Liver (tissue), 9 donors: Measurements from ENCODE around the gene LSAMP. TPM values are rescaled to one million over a fixed set of nuclear protein-coding genes. Genes with fewer than 3 reads are reported as not detected.

Source experiments
- DNase-seq: peaks from one replicate; pipeline ENCODE4 v3.0.0-alpha.2; 2017; ENCODE audit warnings: low spot score
- H3K27ac ChIP-seq, 2 donors: one replicate each; pipeline ENCODE4 v1.7.0; 2013; ENCODE audit warnings: inconsistent platforms in 2 of 2, low read length in 2 of 2, control low read depth in 1 of 2, low read depth in 1 of 2, mild to moderate bottlenecking in 1 of 2
- H3K27me3 ChIP-seq, 4 donors: one replicate each; pipeline versions ENCODE4 v1.6.1 to v1.7.0; 2013; ENCODE audit warnings: low read length in 3 of 4, inconsistent platforms in 1 of 4, mild to moderate bottlenecking in 1 of 4, moderate library complexity in 1 of 4; ENCODE audit not compliant: control insufficient read depth in 4 of 4, insufficient read depth in 4 of 4
- H3K36me3 ChIP-seq, 4 donors: one replicate each; pipeline versions ENCODE4 v1.6.1 to v1.7.0; 2013; ENCODE audit warnings: low read length in 3 of 4, mild to moderate bottlenecking in 3 of 4, low read depth in 1 of 4, moderate library complexity in 1 of 4; ENCODE audit not compliant: control insufficient read depth in 4 of 4, insufficient read depth in 3 of 4
- H3K4me1 ChIP-seq, 4 donors: one replicate each; pipeline versions ENCODE4 v1.6.1 to v1.7.0; 2013; ENCODE audit warnings: low read length in 3 of 4, mild to moderate bottlenecking in 3 of 4, moderate library complexity in 1 of 4; ENCODE audit not compliant: control insufficient read depth in 4 of 4, insufficient read depth in 4 of 4
- H3K4me3 ChIP-seq, 3 donors: one replicate each; pipeline versions ENCODE4 v1.6.1 to v1.7.0; 2013; ENCODE audit warnings: low read length in 3 of 3, control low read depth in 1 of 3, low read depth in 1 of 3, mild to moderate bottlenecking in 1 of 3
- H3K9ac ChIP-seq, 2 donors: one replicate each; pipeline ENCODE4 v1.7.0; 2013; ENCODE audit warnings: low read length in 2 of 2, mild to moderate bottlenecking in 2 of 2, moderate library complexity in 2 of 2, control low read depth in 1 of 2, low read depth in 1 of 2
- H3K9me3 ChIP-seq, 4 donors: one replicate each; pipeline versions ENCODE4 v1.6.1 to v1.7.0; 2013; ENCODE audit warnings: low read length in 3 of 4; ENCODE audit not compliant: control insufficient read depth in 4 of 4
- ATF3 ChIP-seq: IDR thresholded peaks from 2 replicates; pipeline ENCODE4 v1.6.1; 2016; ENCODE audit warnings: antibody characterized with exemption
- CTCF ChIP-seq: fragments of 150-350 bp; IDR thresholded peaks from 2 replicates; pipeline ENCODE4 v1.5.1; 2017; ENCODE audit warnings: improper control_type of control experiment, low read depth, low read length; ENCODE audit not compliant: missing input control
- EGR1 ChIP-seq, 2 donors: IDR thresholded peaks; 2 replicates each; pipeline ENCODE4 v1.6.1; 2016 to 2018; ENCODE audit warnings: antibody characterized with exemption in 2 of 2, low read depth in 2 of 2
- FOXA1 ChIP-seq: IDR thresholded peaks from 2 replicates; pipeline ENCODE4 v1.6.1; 2016; ENCODE audit warnings: antibody characterized with exemption
- FOXA2 ChIP-seq: IDR thresholded peaks from 2 replicates; pipeline ENCODE4 v1.6.1; 2016; ENCODE audit warnings: antibody characterized with exemption
- GABPA ChIP-seq, 2 donors: IDR thresholded peaks in 1 of 2; conservative IDR thresholded peaks in 1 of 2; 2 replicates each; pipeline ENCODE4 v1.6.1; 2016; ENCODE audit warnings: antibody characterized with exemption in 2 of 2, mild to moderate bottlenecking in 1 of 2, moderate library complexity in 1 of 2
- HNF4A ChIP-seq, 2 donors: conservative IDR thresholded peaks; 2 replicates each; pipeline ENCODE4 v1.6.1; 2016; ENCODE audit warnings: antibody characterized with exemption in 2 of 2, mild to moderate bottlenecking in 2 of 2
- HNF4G ChIP-seq: IDR thresholded peaks from 2 replicates; pipeline ENCODE4 v1.6.1; 2016; ENCODE audit warnings: antibody characterized with exemption
- JUND ChIP-seq, 2 donors: IDR thresholded peaks; 2 replicates each; pipeline ENCODE4 v1.6.1; 2016; ENCODE audit warnings: antibody characterized with exemption in 2 of 2
- MAX ChIP-seq: IDR thresholded peaks from 2 replicates; pipeline ENCODE4 v1.6.1; 2016; ENCODE audit warnings: antibody characterized with exemption
- NR2F2 ChIP-seq: IDR thresholded peaks from 2 replicates; pipeline ENCODE4 v1.6.1; 2016; ENCODE audit warnings: antibody characterized with exemption
- RXRA ChIP-seq, 2 donors: IDR thresholded peaks; 2 replicates each; pipeline ENCODE4 v1.6.1; 2017 to 2018; ENCODE audit warnings: antibody characterized with exemption in 2 of 2, mild to moderate bottlenecking in 1 of 2
- SP1 ChIP-seq: IDR thresholded peaks from 2 replicates; pipeline ENCODE4 v1.6.1; 2018; ENCODE audit warnings: antibody characterized with exemption, mild to moderate bottlenecking
- WGBS: extraction: QIAGEN DNeasy Blood & Tissue Kit; methylation state at CpG from one replicate; pipeline ENCODE4 v1.1.7; 2013; 5-methylcytosine and 5-hydroxymethylcytosine counted together
- polyA plus RNA-seq, 2 donors: library from polyadenylated mRNA; stranded (reverse) in 1 of 2; unstranded in 1 of 2; fragments of 200-250 nt in 1 of 2; fragments of >200 nt in 1 of 2; fragmentation: Nextera tagmentation in 1 of 2; extraction: Ambion mirVana in 1 of 2; gene quantifications; one replicate each; pipeline versions ENCODE4 v1.2.1 to v1.2.3, GENCODE V29; 2013 to 2015
- total RNA-seq, 2 donors: library from RNA; depleted of rRNA; stranded (reverse); fragments of >200 nt; gene quantifications; one replicate each; pipeline ENCODE4 v1.2.3, GENCODE V29; 2014
- TF ChIP-seq, protein P1 (sequence below): IDR thresholded peaks from 2 replicates; pipeline ENCODE4 v1.6.1; 2016; ENCODE audit warnings: antibody characterized with exemption
- TF ChIP-seq, protein P2 (sequence below): IDR thresholded peaks from 2 replicates; pipeline ENCODE4 v1.6.1; 2016; ENCODE audit warnings: antibody characterized with exemption, mild to moderate bottlenecking
- donor health status: healthy.
- donor health status: healthy.
- donor health status: healthy.
- donor health status: healthy.
- donor health status: healthy.

LSAMP gene
- total and polyA plus RNA-seq, 4 donors: 0.01 to 0.17 (median 0.06) TPM

DNA sequence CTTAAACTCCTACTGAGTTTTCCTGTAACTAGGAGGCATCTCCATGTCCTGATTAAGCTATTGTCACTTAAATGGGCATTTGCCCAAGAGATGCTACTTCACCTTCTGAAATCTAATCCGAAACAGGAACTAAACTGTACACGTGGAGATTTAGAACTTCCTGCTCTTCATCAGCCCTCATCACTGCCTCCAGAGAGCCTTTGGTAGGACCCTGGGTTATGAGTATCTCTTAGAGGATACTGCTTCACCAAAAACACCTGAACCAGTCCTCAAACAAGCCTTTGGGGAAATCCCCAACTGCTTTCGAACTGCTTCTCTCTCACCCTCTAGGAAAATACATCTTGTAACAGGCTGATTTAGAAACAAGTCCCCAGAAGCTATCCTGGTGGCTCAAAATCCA, 501.7 kb downstream of the LSAMP start:
- TF ChIP-seq CTCF (no peak), HNF4A (conservative IDR thresholded peaks at IDR 0.05) (no peak), FOXA2 (no peak), NR2F2 (no peak), FOXA1 (no peak)
- TF ChIP-seq, protein P1, sequence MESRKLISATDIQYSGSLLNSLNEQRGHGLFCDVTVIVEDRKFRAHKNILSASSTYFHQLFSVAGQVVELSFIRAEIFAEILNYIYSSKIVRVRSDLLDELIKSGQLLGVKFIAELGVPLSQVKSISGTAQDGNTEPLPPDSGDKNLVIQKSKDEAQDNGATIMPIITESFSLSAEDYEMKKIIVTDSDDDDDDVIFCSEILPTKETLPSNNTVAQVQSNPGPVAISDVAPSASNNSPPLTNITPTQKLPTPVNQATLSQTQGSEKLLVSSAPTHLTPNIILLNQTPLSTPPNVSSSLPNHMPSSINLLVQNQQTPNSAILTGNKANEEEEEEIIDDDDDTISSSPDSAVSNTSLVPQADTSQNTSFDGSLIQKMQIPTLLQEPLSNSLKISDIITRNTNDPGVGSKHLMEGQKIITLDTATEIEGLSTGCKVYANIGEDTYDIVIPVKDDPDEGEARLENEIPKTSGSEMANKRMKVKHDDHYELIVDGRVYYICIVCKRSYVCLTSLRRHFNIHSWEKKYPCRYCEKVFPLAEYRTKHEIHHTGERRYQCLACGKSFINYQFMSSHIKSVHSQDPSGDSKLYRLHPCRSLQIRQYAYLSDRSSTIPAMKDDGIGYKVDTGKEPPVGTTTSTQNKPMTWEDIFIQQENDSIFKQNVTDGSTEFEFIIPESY: no peak
- TF ChIP-seq, protein P2, sequence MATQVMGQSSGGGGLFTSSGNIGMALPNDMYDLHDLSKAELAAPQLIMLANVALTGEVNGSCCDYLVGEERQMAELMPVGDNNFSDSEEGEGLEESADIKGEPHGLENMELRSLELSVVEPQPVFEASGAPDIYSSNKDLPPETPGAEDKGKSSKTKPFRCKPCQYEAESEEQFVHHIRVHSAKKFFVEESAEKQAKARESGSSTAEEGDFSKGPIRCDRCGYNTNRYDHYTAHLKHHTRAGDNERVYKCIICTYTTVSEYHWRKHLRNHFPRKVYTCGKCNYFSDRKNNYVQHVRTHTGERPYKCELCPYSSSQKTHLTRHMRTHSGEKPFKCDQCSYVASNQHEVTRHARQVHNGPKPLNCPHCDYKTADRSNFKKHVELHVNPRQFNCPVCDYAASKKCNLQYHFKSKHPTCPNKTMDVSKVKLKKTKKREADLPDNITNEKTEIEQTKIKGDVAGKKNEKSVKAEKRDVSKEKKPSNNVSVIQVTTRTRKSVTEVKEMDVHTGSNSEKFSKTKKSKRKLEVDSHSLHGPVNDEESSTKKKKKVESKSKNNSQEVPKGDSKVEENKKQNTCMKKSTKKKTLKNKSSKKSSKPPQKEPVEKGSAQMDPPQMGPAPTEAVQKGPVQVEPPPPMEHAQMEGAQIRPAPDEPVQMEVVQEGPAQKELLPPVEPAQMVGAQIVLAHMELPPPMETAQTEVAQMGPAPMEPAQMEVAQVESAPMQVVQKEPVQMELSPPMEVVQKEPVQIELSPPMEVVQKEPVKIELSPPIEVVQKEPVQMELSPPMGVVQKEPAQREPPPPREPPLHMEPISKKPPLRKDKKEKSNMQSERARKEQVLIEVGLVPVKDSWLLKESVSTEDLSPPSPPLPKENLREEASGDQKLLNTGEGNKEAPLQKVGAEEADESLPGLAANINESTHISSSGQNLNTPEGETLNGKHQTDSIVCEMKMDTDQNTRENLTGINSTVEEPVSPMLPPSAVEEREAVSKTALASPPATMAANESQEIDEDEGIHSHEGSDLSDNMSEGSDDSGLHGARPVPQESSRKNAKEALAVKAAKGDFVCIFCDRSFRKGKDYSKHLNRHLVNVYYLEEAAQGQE: no peak
- no peaks in the 10 kb centered on the region for H3K27me3 ChIP-seq
- no peaks in the 10 kb centered on the region for H3K9me3 ChIP-seq
- H3K27ac ChIP-seq: no peak overlapping the region
- H3K9ac ChIP-seq: no peak overlapping the region
- no peak overlapping the region for H3K4me3 ChIP-seq
- DNase-seq: no peak
- no peaks in the 10 kb centered on the region for H3K4me1 ChIP-seq
- 59% methylated on average over 3 of the region's 3 CpGs for WGBS
- no peaks in the 10 kb centered on the region for H3K36me3 ChIP-seq

DNA sequence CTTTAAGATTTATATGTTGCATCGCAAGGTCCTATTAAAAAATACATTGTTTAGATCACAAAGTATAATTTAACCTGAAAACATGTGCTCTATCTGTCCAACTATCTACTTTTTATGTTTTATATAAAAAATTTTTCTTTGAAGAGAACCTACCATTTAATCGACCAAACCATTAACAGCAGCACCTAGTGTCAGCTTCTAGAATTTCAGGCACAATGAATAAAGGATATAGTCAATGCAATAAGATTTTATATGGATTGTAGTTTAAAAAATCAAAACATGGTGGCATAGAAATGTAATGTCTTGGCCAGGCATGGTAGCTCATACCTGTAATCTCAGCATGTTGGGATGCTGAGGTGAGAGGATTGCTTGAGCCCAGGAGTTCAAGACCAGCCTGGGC, 508.2 kb downstream of the LSAMP start:
- no peaks in the 10 kb centered on the region for H3K9me3 ChIP-seq
- 78% methylated on average over 2 of the region's 2 CpGs for WGBS
- no peak for TF ChIP-seq ATF3
- TF ChIP-seq, protein P2: no peak
- TF ChIP-seq JUND (IDR thresholded peaks at IDR 0.05): no peak
- no peak for TF ChIP-seq EGR1 (IDR thresholded peaks at IDR 0.05; ENCODE audit: low read depth in 2 of 2)
- TF ChIP-seq, protein P1: no peak
- no peak for TF ChIP-seq FOXA2
- no peak for TF ChIP-seq NR2F2
- no peak for TF ChIP-seq GABPA (IDR thresholded peaks at IDR 0.05 in 1 of 2, conservative IDR thresholded peaks at IDR 0.05 in 1 of 2)
- no peak for TF ChIP-seq HNF4A (conservative IDR thresholded peaks at IDR 0.05)
- TF ChIP-seq CTCF: no peak
- TF ChIP-seq SP1: no peak
- TF ChIP-seq HNF4G: no peak
- no peak for TF ChIP-seq RXRA (IDR thresholded peaks at IDR 0.05)
- TF ChIP-seq MAX: no peak
- TF ChIP-seq FOXA1: no peak
- no peak overlapping the region for H3K9ac ChIP-seq
- no peak overlapping the region for H3K27ac ChIP-seq
- no peaks in the 10 kb centered on the region for H3K4me1 ChIP-seq
- no peak for DNase-seq
- H3K36me3 ChIP-seq: no peaks in the 10 kb centered on the region
- H3K4me3 ChIP-seq: no peak overlapping the region
- H3K27me3 ChIP-seq: peaks cover 0 to 4% (median 0%) of the 10 kb centered on the region in 4 donors
